Left lobe of liver (tissue), 2 donors: Measurements from ENCODE around the gene MGAT3. TPM values are rescaled to one million over a fixed set of nuclear protein-coding genes. Genes with fewer than 3 reads are reported as not detected.

Experiments
- ATAC-seq: fragments of 200-7000 bp; cut with Tn5 transposase; one replicate; pipeline ENCODE4 v1.9.1; 2020; ENCODE audit warnings: mild to moderate bottlenecking, moderate library complexity
- DNase-seq: peaks from one replicate; pipeline ENCODE4 v3.0.0-alpha.2; 2020; ENCODE audit warnings: low spot score
- total RNA-seq: library from RNA; stranded (reverse); gene quantifications from one replicate; pipeline ENCODE4 v1.2.1, GENCODE V29; 2021
- donor health status: DM: no; HTN: no; CAD: no; lungs with moderate emphysema.
- donor health status: DM: no; HTN: yes; CAD: no.

The MGAT3 gene
- total RNA-seq, 1 donor from 2014 or later: 0.13 TPM

DNA sequence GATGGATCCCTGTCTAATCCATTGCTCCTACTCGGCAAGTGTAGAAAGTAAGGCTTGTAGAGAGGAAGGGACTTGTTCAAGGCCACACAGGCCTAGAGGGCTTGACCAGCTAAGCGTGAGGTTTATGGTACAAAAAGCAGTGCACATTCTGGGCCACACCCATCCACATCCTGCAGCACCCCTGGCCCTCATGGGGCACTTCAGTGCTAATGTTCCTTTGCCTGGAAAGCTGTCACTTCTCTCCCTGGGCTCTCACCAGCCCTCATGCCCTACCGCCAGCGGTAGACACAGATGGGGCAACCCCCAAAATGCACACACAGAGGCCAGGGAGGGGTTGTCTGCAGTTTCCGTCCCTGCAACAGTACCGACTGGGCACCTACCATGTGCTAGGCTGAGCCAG, 7.1 kb upstream of the MGAT3 start:
- DNase-seq (no peak), ATAC-seq (no peak)

DNA sequence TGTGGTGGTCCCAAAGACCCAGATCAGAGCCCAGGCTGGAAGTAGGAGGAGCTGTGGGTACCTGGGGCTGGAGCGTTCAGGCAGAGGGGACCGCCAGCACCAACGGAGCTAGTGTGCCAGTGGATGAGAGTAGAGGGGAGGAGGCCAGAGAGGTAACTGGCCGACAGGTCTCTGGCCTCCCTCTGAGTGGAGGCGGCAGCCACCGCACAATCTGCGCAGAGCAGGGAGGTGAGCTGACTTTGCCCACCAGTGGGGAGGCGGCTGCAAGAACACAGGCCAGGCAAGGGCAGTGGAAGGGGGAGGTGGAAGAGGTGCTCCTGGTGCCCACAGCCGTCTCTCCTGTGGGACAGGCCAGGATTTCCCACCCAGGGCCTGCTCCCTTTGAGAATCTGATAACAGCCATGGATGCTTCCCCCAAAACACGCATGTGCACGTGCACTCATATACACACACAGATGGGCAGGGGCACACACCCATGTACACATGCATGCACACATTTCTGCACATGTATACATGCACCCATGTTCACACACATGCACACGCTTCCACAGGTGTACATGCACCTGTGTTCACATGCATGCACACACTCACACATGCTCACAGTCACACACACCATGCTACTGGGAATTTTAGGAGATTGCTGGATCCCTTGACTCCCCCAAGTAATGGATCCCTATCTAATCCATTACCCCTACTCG, 6.4 kb upstream of the MGAT3 start:
- ATAC-seq (no peak), DNase-seq (no peak)

DNA sequence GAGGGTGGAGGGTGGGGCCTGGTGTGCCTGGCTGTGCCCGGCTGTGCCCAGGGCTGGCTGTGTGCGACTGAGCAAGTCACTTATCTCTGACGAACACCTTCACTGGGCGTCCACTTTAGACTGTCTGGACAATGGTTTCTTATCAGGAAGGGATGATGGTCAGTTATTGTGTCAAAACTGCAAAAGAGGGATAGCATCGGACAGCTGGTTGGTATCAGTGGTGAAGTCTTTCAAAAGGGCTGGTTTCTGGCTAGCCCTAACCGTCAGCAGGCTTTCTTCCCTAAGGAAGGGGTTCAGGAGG, 4.1 kb upstream of the MGAT3 start:
- no peak for DNase-seq
- no peak for ATAC-seq

DNA sequence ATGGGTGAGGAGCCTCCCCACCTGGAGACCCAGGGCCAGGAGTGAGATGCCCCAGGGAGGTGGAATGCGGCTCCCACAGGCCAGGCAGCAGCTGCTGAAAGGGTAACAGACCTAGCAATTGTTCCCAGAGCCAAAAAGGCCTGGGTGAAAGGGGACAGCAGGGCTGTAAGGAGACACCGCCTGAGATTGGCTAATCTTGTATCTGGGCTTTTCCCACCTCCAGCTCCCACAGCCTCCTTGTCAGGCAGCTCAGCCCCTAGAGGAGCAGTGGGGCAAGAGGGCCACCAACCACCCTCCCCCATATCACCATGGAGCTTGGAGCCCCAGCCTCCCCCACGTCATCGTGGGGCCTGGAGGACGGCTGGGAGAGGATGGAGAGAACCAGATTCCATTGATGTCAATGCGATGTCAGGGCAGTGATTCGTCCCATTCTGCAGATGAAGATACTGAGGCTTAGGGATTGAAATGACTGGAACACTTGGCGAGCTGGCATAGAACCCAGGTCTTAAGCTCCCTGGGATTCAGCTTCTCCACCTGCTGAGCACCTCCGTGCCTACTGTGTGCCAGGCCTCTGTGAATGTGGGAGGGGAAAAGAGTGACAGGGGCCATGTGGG, 2.9 kb upstream of the MGAT3 start:
- DNase-seq (no peak), ATAC-seq (no peak)

DNA sequence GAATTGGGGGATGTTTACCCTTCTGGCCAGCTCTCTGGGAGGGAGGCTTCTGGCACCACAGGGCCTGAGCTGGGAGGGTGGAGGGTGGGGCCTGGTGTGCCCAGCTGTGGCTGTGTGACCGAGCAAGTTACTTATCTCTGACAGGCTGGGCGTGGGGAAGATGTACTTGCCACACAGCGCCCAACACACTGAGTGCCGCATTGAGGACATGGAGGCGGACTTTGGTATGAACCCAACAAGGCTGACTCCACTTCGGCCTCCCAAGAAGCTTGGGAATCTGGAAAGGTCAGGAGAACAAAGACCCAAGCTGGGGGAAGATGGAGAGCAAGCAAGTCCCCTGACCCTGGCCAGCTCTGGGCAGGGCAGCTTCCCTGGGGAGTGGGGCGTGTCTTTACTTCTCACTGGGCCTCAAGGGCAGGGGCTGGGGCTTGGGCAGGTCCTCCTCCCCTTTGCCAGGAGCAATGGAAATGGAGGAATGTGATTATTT, 2.4 kb upstream of the MGAT3 start:
- DNase-seq (no peak), ATAC-seq (no peak)

DNA sequence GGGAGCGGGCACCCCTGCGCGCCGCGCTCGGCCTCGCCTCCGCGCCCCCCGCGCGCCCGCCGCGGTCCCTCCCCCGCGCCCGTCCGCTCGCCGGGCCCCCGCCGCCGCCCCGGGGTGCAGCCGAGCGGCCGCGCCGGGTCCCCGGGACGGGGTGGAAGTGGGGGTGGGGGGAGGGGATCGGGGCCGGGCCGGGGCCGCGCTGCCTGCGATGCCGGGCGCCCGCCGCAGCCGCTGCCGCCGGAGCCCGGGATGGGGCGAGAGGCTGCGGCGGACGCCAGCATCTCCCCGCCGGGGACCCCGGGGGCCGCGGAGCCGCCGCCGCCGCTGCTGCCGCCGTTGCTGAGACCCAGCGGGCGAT, 365 bp downstream of the MGAT3 start:
- no peak for DNase-seq
- ATAC-seq: no peak

DNA sequence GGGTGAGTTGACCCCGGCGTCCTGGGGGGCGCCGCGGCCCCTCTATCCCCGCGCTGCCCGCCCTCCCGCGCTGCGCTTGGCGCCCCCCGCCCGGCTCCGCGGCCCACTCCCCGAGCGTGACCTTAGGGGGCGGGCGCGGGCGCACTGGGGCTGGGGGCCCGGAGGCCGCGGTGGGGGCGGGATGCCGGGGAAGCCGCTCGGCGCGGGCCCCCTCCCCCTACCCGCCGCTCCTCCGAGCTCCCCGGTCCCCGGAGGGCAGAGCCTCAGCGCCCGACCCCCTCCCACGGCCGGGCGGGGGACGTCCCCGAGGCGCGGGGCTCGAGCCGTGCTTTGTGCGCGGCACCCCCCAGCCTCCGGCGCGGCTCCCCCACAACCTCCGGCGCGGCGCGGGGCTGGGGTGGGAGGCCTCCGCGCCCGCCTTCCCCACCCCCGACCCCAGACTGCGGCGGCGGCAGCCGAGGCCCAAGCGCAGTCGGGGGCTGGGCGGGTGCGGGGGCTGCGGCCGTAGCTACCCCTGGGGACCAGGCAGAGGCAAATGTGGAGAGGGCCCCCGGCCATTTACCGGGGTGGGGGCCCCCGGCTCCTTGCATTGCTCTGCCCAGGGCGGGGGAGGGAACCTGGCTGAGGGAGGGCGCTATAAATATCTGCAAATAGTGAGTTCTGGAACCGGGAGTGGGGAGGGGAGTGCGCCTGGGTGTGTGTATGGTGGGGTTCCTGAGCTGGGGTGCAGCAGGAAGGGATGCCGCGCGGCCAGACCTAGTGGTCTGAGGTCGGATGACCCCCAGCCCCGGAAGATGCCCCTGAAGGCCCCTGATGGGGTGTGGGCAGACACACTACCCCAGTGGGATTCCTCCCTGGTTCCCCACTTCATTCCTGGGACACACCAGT, 988 bp downstream of the MGAT3 start:
- no peak for DNase-seq
- no peak for ATAC-seq

DNA sequence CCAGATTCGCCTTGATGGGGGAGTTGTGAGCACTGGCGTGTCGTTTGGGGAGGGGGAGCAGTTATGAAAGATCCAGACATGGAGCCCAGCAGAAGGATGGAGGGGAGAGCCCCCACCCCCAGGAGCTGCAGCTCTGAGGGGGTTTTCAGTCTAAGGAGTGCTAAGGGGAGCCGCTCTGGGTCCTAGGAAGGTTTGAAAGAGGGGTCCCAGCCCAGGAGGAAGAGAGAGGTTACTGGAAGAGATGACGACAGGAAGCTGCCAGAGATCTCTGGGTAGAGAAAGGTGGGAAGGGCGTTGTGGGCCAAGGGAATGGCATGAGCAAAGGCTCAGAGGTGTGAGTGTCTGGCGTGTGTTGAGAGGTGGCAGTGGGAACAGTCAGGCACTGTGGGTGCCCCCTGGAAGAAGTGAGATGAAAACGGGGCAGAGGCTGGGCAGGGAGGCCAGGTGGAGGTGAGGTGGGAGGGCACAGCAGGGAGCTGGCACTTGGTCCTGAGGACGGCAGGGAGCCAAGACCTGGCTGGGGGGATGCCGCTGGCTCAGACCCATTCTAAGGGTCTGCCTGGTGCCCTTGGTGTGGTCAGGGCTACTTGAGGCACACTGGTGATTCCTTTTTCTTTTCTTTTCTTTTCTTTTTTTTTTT, 1.8 kb downstream of the MGAT3 start:
- ATAC-seq (no peak), DNase-seq (no peak)

DNA sequence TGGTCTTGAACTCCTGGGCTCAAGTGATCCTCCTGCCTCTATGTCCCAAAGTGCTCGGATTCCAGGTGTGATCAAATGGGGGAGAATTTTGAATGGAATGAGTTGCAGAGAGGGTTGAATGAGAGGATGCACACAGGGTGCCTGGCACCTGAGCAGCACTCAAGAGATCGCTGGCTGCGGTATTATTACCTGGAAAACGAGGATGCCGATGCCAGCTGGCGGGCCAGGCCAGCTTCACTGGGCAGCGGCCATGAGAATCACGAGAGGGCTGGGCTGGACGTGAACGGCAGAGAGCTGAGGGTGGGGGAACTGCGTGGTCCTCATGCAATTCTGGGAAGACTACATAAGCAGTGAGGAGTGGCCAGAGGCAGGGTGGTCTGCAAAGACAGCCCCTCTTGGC, 2.9 kb downstream of the MGAT3 start:
- ATAC-seq: no peak
- DNase-seq: no peak

DNA sequence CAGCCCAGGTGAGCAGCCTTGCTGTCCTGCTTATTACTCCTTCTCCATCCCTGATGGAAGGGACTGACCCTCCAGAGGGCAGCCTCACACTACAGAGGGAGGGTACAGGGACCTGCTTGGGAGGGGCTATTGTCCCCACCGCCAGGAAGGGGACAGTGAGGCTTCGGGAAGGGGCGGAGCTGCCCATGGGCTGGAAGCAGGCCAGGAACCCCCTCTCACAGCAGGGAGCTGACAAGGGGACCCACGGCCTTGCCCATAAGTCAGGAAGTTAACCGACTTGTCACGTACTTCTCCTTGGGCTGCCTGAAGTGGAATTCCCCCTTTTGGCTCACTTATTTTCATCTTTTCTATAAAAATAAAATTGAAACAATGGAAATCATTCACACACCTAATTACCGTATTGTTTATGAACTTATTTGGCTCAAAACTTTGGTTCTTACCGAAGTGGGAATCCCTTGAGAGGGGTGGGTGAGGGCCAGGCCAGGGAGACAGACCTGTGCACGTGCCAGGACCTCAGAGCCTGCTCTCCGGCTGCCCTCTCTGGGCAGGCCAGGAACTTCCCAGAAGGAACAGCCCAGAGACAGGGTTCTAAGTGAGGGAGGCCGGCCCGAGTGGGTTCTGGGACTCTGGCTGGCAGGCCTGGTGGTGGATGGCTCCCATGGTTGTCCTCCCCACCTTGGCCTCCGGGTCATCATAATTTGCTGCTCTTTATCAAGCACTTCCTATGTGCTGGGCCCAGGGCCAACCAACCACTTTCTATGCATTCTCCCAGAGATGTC, 5.8 kb downstream of the MGAT3 start:
- no peak for ATAC-seq
- no peak for DNase-seq

DNA sequence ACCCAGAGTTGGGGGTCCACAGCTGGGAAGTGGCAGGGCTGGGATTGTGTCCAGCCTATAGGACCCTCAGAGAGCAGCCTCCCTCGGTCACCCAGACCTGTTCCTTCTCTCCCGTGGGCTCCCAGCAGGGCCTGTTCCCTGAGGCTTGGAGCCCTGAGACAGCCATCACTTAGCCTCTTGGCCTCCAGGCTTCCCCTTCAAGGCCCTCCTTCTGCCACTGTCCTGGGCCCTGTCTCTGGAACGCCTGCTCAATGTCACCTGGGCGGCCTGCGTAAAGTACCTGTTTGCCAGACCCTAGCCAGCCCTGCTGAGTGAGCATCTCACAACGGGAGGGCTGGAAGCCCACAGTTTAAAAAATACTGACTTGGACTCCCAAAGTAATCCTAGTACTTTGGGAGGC, 6.5 kb downstream of the MGAT3 start:
- ATAC-seq: no peak
- DNase-seq: no peak

DNA sequence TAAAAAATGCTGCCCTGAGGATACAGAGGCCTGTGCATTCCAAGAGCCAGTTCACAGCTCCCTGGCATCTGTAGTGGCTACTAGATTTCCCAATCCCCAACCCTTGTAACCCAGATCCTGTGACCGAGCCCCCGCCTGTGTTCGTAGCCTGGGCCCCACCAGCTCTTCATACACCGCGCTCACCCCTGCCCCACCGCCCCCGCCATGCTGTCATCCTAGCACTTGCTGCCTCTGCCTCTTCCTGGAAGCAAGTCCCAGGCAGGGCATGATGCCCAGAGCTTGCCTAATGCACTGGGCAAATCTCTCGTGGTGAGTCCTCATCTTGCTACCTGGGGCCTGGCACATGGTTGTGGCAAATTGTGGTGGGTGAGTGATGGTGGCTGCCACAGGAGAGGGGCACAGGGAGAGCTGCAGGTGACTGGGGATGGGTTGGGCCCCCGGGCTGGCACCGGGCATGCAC, 7.1 kb downstream of the MGAT3 start:
- DNase-seq: peak; percentile 79
- peak; percentile 94 for ATAC-seq

DNA sequence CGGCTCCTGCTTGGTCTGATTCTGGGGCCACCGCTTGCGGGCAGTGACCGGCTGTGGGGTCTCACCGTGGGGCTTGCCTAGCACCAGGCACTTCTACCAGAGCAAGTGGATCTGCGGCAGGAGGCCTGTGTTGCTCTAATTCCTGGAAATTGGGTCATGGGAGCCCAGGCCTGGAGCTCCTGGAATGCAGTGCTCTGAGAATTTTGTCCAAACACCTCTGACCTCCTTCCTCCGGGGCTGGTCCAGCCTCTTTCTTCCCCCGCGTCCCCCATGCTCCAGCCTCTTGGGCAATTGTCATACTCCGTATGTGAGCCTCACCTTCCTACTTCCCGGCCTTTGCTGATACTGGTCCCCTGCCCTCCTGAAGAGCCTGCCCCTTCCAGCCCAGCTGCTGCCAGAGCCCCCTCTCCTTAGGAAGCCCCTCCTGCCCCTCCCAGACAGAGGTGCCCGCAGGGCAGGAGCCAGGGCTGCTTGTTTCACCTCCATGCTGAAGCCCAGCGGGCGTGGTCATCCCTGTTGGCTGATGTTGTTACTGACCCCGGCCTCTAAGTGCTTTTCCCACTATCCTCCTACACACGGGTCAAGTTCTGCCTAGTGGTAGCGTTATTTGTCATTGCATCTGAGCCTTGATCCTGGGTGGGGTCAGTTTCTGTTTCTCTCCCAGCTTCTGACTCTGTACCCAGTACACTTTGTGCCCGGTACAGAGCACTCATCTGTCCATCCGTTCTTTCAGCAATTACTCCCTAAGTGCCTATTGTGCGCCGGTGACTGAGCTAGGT, 9.6 kb downstream of the MGAT3 start:
- no peak for DNase-seq
- no peak for ATAC-seq

DNA sequence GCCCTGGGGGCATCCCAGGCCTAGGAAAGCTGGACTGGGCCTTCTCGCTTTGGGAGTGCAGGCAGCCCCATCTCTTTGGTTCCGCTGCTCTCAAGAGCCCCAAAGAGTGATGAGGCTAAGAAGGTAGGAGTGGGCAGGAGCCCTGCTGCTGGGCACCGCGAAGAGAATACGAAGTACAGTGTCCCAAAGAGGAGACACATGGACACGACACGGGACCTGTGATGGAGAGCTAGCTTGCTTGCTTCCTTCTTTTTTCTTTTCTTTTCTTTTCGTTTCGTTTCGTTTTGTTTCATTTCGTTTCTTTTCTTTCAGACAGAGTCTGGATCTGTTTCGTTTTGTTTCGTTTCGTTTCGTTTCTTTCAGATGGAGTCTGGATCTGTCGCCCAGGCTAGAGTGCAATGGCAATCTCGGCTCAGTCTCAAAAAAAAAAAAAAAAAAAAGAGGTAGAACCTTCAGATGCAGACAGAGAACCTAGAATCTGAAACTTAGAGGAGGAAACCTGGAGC, 10.6 kb downstream of the MGAT3 start:
- no peak for ATAC-seq
- DNase-seq: no peak

DNA sequence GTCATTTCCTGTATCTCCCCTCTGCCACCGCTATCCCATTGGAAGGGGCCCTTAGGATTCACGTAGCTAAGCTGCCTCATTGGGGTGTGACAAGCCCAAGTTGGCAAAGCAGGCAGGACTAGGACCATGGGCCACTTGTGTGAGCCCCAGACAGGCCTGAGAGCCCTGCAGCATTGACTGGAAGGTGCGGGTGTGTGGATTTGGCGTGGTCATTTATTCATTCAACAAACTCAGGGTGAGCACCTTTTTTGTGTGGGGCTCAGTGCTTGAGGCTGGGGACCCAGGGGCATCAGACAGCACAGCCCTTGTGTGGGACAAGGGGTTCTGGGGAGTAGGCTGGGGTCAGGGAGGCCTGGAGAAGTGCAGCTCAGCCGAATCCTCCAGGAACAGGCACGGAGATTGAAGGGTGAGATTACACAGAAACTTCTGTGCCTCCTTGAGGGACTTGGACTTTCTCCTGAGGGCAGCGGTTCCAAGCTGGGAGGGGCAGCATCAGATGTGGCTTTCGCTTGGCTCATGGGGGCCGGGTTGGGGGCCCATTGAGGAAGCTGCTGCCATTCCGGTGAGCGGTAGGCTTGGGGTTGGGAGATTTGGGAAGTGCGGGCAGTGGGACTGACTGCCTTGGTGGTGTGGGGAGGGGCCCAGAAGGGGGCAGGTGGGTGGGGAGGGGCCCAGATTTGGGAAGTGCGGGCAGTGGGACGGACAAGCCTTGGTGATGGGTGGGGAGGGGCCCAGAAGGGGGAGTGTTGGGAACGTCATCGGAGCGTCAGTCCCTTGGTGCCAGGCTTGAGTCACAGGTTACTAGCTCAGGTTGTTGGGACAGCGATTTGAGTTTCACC, 11.9 kb downstream of the MGAT3 start:
- DNase-seq (no peak), ATAC-seq (no peak)

DNA sequence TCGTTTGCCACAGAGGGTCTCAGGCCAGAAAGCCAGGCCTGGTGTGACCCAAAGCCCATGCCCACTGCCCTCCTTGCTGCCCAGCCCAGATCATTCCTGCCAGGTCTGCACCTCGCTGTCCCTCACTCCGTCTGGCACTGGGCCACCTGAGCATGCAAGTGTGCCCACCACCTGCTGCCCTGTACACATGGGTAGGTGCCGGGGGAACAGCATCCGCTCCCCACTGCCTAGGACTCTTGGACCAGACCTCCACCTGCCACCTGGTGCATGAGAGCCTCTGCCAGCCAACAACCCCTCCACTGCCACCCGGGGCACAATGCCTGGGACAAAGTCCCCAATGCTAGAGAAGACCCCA, 12.5 kb downstream of the MGAT3 start:
- ATAC-seq: no peak
- no peak for DNase-seq

DNA sequence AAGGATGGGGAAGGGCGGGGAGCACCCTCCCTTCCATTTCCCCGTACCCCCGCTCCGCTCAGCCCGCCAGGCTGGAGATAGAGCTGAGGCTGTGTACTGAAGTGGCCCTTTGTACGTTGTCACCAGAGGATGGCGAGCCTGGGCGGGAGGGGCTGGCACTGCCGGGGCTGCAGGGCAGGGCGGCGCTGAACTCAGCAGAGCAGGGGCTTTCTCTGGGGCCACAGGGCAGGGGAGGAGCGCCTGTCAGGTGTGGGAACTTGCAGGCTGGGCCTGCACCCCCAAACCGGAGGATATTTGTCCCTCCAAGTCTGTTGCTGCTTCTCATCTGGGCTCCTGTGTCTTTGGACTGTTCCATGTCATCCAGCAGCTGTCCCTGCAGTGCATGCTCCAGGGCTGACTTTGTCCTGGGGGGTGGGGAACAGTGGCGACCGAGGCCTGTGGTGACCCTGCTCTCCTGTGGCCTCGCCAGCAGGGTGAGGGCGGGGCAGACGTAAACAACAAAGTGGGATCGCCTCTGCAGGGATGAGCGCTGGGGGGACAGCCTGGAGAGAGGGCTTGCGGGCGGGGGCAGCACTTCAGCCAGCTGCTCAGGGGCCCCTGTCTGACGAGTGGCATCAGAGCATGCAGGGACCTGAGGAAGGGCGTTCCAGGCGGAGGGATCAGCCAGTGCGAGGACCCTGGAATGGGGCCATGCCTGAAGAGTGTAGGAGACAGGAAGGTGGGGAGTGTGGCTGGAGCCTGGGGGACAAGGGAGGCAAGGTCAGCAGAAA, 13.1 kb downstream of the MGAT3 start:
- ATAC-seq (peak; percentile 25), DNase-seq (no peak)
